Astrocyte of the cerebellum (primary cell): ENCODE measurements around the gene SUMO4.

ENCODE experiments used
- DNase-seq: peaks from one replicate; pipeline ENCODE4 v3.0.0-alpha.2; 2011; ENCODE audit warnings: low read depth
- H3K4me3 ChIP-seq: 2 replicates; pipeline ENCODE4 v1.5.1; 2011; ENCODE audit warnings: mild to moderate bottlenecking, low read depth, low read length, moderate library complexity
- CTCF ChIP-seq: IDR thresholded peaks from 2 replicates; pipeline ENCODE4 v1.5.1; 2012; ENCODE audit warnings: low read length, low read depth, moderate library complexity, mild to moderate bottlenecking; ENCODE audit errors: missing control alignments
- in situ Hi-C: cut with HindIII; loops from 2 replicates; pipeline ENCODE4 v1.10.0; 2017; ENCODE audit warnings: low sequenced_read_pairs

Gene SUMO4

DNA sequence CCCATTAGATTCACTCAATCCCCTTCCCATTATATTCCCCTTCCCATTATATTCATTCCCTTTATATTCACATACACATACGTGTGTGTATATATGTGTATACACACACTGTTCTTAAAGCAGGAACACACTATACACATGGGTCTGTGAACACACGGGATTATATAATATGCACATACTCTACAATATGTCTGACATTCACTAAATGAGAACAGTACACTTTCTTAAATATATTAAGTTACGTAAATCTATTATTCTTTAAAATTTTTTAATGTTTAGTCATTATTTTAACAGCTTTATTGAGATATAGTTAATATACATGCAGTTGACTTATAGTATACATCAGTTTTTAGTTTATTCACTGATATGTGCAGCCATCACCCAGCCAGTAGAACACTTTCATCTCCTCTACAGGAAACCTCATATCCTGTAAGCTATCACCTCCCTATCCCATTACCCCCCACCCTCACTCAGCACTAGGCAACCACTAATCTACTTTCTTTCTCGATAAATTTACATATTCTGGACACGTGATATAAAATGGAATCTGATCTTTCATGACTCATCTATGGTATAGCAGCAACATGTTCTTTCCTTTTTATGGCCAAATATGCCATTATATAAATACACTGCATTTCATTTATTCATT is 13.9 kb upstream of the SUMO4 start:
- in situ Hi-C loops, result no loop called here
- TF ChIP-seq CTCF, result no peak
- DNase-seq, result no peak
- no peak overlapping the region for H3K4me3 ChIP-seq

- in situ Hi-C loops, result no loop called here
- no peak overlapping the region for H3K4me3 ChIP-seq
- DNase-seq, result no peak
- TF ChIP-seq CTCF, result no peak
Observed at GRCh38 chr6:149387779-149388512, 12.1 kb upstream of the SUMO4 start.

GRCh38 chr6:149389509-149390297 is 10.4 kb upstream of the SUMO4 start:
- DNase-seq, result no peak
- no peak overlapping the region for H3K4me3 ChIP-seq
- no peak for TF ChIP-seq CTCF
- in situ Hi-C loops, result no loop called here

- no peak overlapping the region for H3K4me3 ChIP-seq
- in situ Hi-C loops, result no loop called here
- TF ChIP-seq CTCF, result no peak
- DNase-seq, result no peak
Observed at GRCh38 chr6:149392093-149392492, 8.0 kb upstream of the SUMO4 start.

DNA sequence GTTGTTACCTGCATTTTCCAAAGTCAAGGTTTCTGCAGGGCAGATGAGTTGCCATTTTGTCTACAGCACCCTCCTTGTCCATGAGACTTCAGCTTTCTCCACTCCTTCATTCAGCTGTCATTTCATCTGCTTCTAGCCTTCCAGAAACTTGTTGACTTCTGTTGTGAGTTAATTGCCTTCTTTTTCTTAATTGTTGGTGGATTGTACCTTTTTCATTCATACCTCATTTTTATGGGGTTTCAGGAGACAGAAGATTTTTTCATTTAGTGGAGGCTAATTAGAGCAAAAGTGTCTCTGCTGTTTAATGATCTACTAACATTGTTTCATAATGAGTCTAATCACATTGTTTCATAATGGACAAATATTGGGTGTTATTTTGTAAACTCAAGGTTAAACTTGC is 7.5 kb upstream of the SUMO4 start:
- in situ Hi-C loops, result no loop called here
- no peak for TF ChIP-seq CTCF
- DNase-seq, result no peak
- no peak overlapping the region for H3K4me3 ChIP-seq

DNA sequence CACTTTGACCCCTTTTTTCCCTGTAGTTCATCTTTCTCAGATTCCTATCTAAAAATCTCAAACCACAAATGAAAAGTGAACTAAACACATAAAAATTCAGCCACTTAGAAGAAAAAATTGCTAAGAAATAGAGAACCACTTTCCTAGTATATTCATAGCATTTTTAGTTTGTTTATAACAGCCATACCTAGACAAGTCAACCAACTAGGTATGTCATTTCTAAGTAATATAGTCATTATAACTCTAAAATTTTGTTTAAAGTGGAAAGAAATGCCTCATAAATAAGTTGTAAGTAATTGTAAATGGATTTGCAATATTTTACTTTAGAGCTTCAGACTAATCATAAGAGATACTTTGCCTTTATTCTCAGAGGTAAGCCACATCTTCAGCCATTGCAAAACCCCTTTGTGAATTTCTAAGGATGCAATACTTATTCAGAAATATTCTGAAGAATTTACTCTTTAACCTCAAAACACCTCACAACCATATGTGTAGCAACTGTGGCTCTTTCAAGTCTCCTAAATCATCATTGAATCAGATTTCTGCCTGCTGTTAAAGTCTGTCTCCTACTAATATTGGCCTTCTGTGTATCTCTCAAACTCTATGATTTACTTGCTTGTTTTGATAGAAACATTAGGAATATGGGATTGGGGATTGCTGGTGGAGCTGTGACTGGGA is 6.9 kb upstream of the SUMO4 start:
- in situ Hi-C loops, result no loop called here
- H3K4me3 ChIP-seq, result no peak overlapping the region
- TF ChIP-seq CTCF, result no peak
- DNase-seq, result no peak
